ENCODE data around the gene AUTS2.

- TF ChIP-seq GATA2 (IDR thresholded peaks at IDR 0.05; ENCODE audit: low read depth, low read length) (no peak), GATA3 (IDR thresholded peaks at IDR 0.05; ENCODE audit: low read depth, low read length) (no peak)
Measured at GRCh38 chr7:70504254-70504653, 906.0 kb downstream of the AUTS2 start.
